T-helper 9 cell (primary cell): ENCODE data around the gene AOC1.
A peak's percentile ranks its signal among the peaks of the same experiment; 100 is the strongest.
"Not testable (repeated sequence)": the region's sequence is repeated elsewhere in the genome, so short reads cannot be mapped to it uniquely, and the experiment has no call there.

Experiments used
- DNase-seq: peaks from one replicate; pipeline ENCODE4 v3.0.0-alpha.2; 2020

Gene AOC1

DNA sequence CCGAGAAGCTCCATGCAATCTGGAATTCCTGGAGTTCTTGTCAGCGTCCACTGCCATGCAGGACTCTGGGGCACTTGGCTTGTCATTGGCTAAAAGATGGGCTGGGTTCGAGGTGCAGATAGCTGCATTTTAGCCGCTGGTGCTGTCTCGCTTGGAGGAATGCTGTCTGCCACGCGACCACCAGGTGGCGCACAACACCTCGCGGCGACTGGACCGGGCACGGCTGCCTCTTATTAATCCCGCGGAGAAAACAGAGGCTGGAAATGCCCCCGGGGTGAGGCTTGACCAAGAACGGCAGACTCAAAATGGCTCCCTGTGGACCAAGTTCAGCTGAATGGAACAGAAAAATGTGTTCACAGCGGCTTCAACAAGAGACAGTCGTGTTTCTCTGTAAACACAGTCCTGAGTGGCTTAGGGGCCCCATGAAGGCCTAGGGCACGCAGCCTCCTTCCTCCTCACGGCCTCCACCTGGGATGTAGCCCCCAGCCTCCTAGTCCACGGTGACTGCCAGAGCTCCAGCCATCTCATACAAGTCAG is 46.2 kb downstream of the AOC1 start:
- peak; percentile 77 for DNase-seq

- no peak for DNase-seq
Observed at GRCh38 chr7:150900675-150901074, 48.4 kb downstream of the AOC1 start.

GRCh38 chr7:150901160-150902035 is 49.1 kb downstream of the AOC1 start:
- DNase-seq = no peak

- DNase-seq = no peak
Observed at GRCh38 chr7:150902078-150903033, 50.0 kb downstream of the AOC1 start.

GRCh38 chr7:150903606-150904005 is 51.3 kb downstream of the AOC1 start:
- no peak for DNase-seq

DNA sequence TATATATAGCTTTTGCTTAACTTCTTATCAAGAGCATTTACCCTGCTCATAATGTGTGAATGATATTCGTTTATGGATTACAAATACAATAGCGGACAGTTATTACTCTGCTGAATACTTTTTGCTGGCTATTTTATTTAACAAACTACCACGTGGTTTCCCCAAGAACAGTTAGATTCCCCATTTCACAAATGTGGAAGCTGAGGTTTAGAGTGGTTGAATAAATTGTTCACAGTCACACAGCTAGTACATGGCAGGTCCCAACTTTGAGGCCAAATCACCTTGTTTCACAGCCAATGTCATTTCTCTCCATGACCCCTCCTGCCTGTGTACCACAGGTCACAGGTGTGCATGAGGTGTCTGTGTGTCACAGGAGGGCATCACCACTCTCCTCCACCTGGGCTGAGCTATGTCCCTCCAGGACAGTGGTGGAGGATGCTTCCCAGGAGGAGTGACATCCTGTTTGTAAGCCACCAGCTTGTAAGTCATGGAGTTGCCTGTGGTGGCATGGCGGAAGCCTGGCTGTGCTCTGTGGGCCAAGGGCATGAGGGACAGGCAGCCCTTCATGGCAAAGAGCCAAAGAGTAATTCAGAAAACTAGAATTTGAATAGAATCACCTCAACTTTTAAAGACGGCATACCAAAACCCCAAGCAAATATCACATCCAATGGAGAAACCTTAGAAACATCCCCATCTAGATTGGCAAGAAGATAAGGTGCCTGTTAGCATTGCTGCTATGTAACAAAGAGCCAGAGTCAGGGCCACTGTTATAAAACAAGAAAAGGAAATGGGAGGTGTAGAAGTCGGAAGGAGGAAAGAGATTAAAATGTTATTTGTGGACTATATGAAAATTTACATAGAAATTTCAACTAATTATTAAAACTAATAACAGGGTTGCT is 51.9 kb downstream of the AOC1 start:
- DNase-seq = no peak

DNA sequence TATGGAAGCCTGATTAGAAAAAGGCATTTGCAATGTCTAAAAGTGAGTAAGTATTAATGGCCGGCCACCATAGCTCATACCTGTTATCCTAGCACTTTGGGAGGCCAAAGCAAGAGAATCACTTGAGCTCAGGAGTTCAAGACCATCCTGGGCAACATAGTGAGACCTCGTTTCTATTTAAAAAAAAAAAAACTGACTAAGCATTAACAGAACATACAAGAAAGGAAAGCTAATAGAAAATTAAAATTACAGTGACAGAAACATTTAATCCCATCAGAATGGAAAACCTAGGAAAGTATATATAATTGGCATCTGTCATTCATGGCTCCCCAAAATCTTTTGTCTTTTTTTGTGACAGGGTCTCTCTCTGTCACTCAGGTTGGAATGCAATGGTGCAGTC is 55.9 kb downstream of the AOC1 start:
- DNase-seq = no peak

DNA sequence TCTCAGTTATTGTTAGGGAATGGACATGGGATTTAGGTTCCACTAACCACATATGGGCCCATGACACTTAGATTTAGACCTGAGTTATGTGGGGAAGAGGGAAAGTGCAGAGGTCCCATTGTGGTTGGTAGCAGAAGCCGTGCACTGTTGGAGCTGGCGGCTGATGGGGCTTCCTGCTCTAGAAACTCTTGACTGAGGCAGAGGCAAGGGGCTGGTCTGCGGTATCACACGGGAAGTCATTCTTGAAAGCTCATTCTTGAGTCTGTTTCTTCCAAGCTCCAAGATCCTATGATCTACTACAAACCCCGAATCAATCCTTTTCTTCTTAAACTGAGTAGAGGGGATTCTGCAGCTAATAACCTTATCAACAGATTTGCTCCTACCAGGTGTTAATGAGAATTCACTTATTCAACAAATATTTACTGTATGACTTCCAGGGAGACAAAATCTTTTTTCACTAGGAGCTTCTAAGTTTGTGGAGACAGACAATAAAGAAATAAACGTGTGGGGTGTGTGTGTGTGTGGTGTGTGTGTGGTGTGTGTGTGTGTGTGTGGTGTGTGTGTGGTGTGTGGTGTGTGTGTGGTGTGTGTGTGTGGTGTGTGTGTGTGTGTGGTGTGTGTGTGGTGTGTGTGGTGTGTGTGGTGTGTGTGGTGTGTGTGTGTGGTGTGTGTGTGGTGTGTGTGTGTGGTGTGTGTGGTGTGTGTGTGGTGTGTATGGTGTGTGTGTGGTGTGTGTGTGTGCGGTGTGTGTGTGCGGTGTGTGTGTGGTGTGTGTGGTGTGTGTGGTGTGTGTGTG is 57.1 kb downstream of the AOC1 start:
- DNase-seq = peak; percentile 14

- not testable (repeated sequence) for DNase-seq
Observed at GRCh38 chr7:150910305-150910995, 58.1 kb downstream of the AOC1 start.

- no peak for DNase-seq
Observed at GRCh38 chr7:150910996-150911422, 58.7 kb downstream of the AOC1 start.
